Spleen (tissue), 7 donors: Measurements from ENCODE around the gene RNASET2.

ENCODE experiments used
- CTCF ChIP-seq, 11 experiments: fragments of 200-600 bp in 7 of 11; fragments of 450-650 bp in 4 of 11; sonication (generic) in 4 of 11; IDR thresholded peaks in 8 of 11; conservative IDR thresholded peaks in 3 of 11; 1 replicate in 7 of 11; 2 replicates in 4 of 11; pipeline versions ENCODE4 v1.4.0 to v1.8.0; 2016 to 2021; ENCODE audit warnings: antibody characterized with exemption in 11 of 11, inconsistent platforms in 4 of 11, mild to moderate bottlenecking in 1 of 11
- POLR2AphosphoS5 ChIP-seq, 3 donors: sonication (generic); formaldehyde crosslinking; IDR thresholded peaks; one replicate each; pipeline ENCODE4 v1.5.1; 2017; ENCODE audit warnings: antibody characterized with exemption in 3 of 3
- donor health status: DM: no; HTN: no; CAD: no; lungs with moderate emphysema.
- donor health status: DM: no; HTN: no; CAD: no.
- donor health status: DM: no; HTN: no; CAD: no.

- TF ChIP-seq CTCF (IDR thresholded peaks at IDR 0.05 in 8 of 11, conservative IDR thresholded peaks at IDR 0.05 in 3 of 11) (no peak), POLR2AphosphoS5 (IDR thresholded peaks at IDR 0.05) (no peak)
Measured at GRCh38 chr6:166976636-166977035, 20.3 kb upstream of the RNASET2 start.
